Natural killer cell treated with Interleukin-12 subunit alpha and Interleukin-12 subunit beta and Interleukin-15 and Interleukin-18, amount 100 ng/mL, for 72 hours (primary cell): ENCODE results near the gene ZNF311. TPM values are rescaled to one million over a fixed set of nuclear protein-coding genes. Genes with fewer than 3 reads are reported as not detected.
"Not testable (repeated sequence)": the region's sequence is repeated elsewhere in the genome, so short reads cannot be mapped to it uniquely, and the experiment has no call there.

ENCODE experiments used
- ATAC-seq, 2 donors: fragments of 150-1000 bp; cut with Tn5 transposase in 1 of 2; sonication (Bioruptor Pico), chemical (Tn5 transposase) in 1 of 2; 2 replicates each; pipeline ENCODE4 v1.10.0; 2021
- DNase-seq: peaks from one replicate; pipeline ENCODE4 v3.0.0; 2022; ENCODE audit warnings: low spot score
- H3K27ac Mint-ChIP-seq, 2 donors: 1 replicate in 1 of 2; 2 replicates in 1 of 2; pipeline ENCODE4 v1.8.0; 2022; ENCODE audit warnings: mixed read lengths in 2 of 2, mild to moderate bottlenecking in 1 of 2, moderate library complexity in 1 of 2
- H3K27me3 Mint-ChIP-seq, 2 donors: 1 replicate in 1 of 2; 2 replicates in 1 of 2; pipeline ENCODE4 v1.8.0; 2022; ENCODE audit warnings: mixed read lengths in 2 of 2
- H3K36me3 Mint-ChIP-seq: one replicate; pipeline ENCODE4 v1.8.0; 2022; ENCODE audit warnings: mixed read lengths
- H3K4me1 Mint-ChIP-seq, 2 donors: 1 replicate in 1 of 2; 2 replicates in 1 of 2; pipeline ENCODE4 v1.8.0; 2022; ENCODE audit warnings: low read depth in 2 of 2, mixed read lengths in 2 of 2, mild to moderate bottlenecking in 1 of 2
- H3K4me3 Mint-ChIP-seq: one replicate; pipeline ENCODE4 v1.8.0; 2022; ENCODE audit warnings: mixed read lengths
- H3K9me3 Mint-ChIP-seq: 2 replicates; pipeline ENCODE4 v1.8.0; 2022; ENCODE audit warnings: mixed read lengths
- total RNA-seq, 2 donors: library from RNA; stranded (reverse); gene quantifications; one replicate each; pipeline ENCODE4 v1.2.3, GENCODE V29; 2022

The ZNF311 gene
- total RNA-seq, 2 donors from 2014 or later: 0.19 to 0.28 TPM

GRCh38 chr6:28953585-28954258 is 51.4 kb downstream of the ZNF311 start:
- no peak for ATAC-seq
- H3K9me3 Mint-ChIP-seq: no peaks in the 10 kb centered on the region
- H3K4me3 Mint-ChIP-seq: peak overlapping the region; percentile 64
- DNase-seq: no peak
- peak overlapping the region; percentile 47 to 61 for H3K27ac Mint-ChIP-seq
- H3K27me3 Mint-ChIP-seq: peaks cover 12 to 25% of the 10 kb centered on the region in 2 donors
- peaks cover 11 to 19% of the 10 kb centered on the region in 2 donors for H3K4me1 Mint-ChIP-seq
- H3K36me3 Mint-ChIP-seq: no peaks in the 10 kb centered on the region

- ATAC-seq (peak; percentile 73 to 75), DNase-seq (no peak)
- peak overlapping the region; percentile 64 for H3K4me3 Mint-ChIP-seq
- peaks cover 12 to 22% of the 10 kb centered on the region in 2 donors for H3K27me3 Mint-ChIP-seq
- peak overlapping the region; percentile 53 to 61 for H3K27ac Mint-ChIP-seq
- no peaks in the 10 kb centered on the region for H3K9me3 Mint-ChIP-seq
- peaks cover 11 to 19% of the 10 kb centered on the region in 2 donors for H3K4me1 Mint-ChIP-seq
- no peaks in the 10 kb centered on the region for H3K36me3 Mint-ChIP-seq
Measured at GRCh38 chr6:28953039-28953584, 52.0 kb downstream of the ZNF311 start.

GRCh38 chr6:28949656-28950195 is 55.4 kb downstream of the ZNF311 start:
- peaks cover 17 to 18% of the 10 kb centered on the region in 2 donors for H3K4me1 Mint-ChIP-seq
- not testable (repeated sequence) for ATAC-seq, H3K9me3 Mint-ChIP-seq, H3K4me3 Mint-ChIP-seq, H3K36me3 Mint-ChIP-seq, H3K27ac Mint-ChIP-seq, DNase-seq
- H3K27me3 Mint-ChIP-seq: peaks cover 4 to 15% of the 10 kb centered on the region in 2 donors

GRCh38 chr6:28948782-28949486 is 56.2 kb downstream of the ZNF311 start:
- peaks cover 0 to 13% of the 10 kb centered on the region in 2 donors for H3K27me3 Mint-ChIP-seq
- ATAC-seq (no peak), DNase-seq (no peak)
- H3K4me1 Mint-ChIP-seq: peaks cover 23 to 24% of the 10 kb centered on the region in 2 donors
- H3K4me3 Mint-ChIP-seq: no peak overlapping the region
- no peaks in the 10 kb centered on the region for H3K9me3 Mint-ChIP-seq
- no peaks in the 10 kb centered on the region for H3K36me3 Mint-ChIP-seq
- H3K27ac Mint-ChIP-seq: no peak overlapping the region

- Mint-ChIP-seq H3K36me3 (no peaks in the 10 kb centered on the region), H3K9me3 (no peaks in the 10 kb centered on the region), H3K4me3 (no peak overlapping the region), H3K27ac (no peak overlapping the region), H3K4me1 (peaks cover 25 to 27% of the 10 kb centered on the region in 2 donors), H3K27me3 (peaks cover 0 to 6% of the 10 kb centered on the region in 2 donors)
- no peak for DNase-seq
- ATAC-seq: no peak
Measured at GRCh38 chr6:28947831-28948270, 57.3 kb downstream of the ZNF311 start.

- DNase-seq (no peak), ATAC-seq (no peak)
- H3K36me3 Mint-ChIP-seq: no peaks in the 10 kb centered on the region
- no peak overlapping the region for H3K27ac Mint-ChIP-seq
- H3K4me3 Mint-ChIP-seq: no peak overlapping the region
- H3K9me3 Mint-ChIP-seq: no peaks in the 10 kb centered on the region
- peaks cover 26 to 31% of the 10 kb centered on the region in 2 donors for H3K4me1 Mint-ChIP-seq
- H3K27me3 Mint-ChIP-seq: no peaks in the 10 kb centered on the region
Measured at GRCh38 chr6:28947067-28947765, 57.9 kb downstream of the ZNF311 start.

- peak overlapping the region in 1 of 2 donors; percentile 94 for H3K27ac Mint-ChIP-seq
- H3K9me3 Mint-ChIP-seq: no peaks in the 10 kb centered on the region
- no peaks in the 10 kb centered on the region for H3K27me3 Mint-ChIP-seq
- H3K4me1 Mint-ChIP-seq: peaks cover 42 to 44% of the 10 kb centered on the region in 2 donors
- ATAC-seq (no peak), DNase-seq (no peak)
- no peaks in the 10 kb centered on the region for H3K36me3 Mint-ChIP-seq
- H3K4me3 Mint-ChIP-seq: no peak overlapping the region
Measured at GRCh38 chr6:28945349-28945748, 59.8 kb downstream of the ZNF311 start.

Other genes with a start within 250 kb of the ZNF311 start
- gene TRIM27, start 81.3 kb downstream of the ZNF311 start, total RNA-seq: 10 to 100 TPM; 49.1 to 74.0 TPM
- gene OR2W1, start 39.9 kb upstream of the ZNF311 start, total RNA-seq: not detected
- gene OR2B3, start 82.0 kb upstream of the ZNF311 start, total RNA-seq: not detected
- not detected for gene OR2J1, start 94.2 kb upstream of the ZNF311 start, total RNA-seq
- not detected for gene OR2J3, start 102.7 kb upstream of the ZNF311 start, total RNA-seq
- gene OR2J2, start 165.6 kb upstream of the ZNF311 start, total RNA-seq: not detected